ENCODE data around the gene CYSTM1.

The CYSTM1 gene

DNA sequence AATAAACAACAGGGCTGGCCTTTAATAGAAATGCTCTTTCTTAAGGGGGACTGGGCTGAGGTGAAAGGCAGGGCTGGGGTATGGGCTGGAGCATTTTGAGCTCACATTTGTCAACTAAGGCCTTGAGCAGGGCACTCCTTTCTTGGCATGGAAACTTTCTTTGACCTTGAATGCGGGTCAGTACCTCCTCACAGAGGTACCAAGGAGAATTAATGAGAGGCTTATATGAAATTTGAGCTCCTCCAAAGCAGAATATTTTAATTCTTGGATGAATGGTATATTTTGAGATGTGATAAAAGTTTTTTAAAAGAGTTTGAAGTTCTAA lies 3.1 kb downstream of the CYSTM1 start:
- no peak for DNase-seq (ENCODE audit: low read depth)

GRCh38 chr5:140178482-140179116 lies 3.6 kb downstream of the CYSTM1 start:
- TF ChIP-seq, protein P1, sequence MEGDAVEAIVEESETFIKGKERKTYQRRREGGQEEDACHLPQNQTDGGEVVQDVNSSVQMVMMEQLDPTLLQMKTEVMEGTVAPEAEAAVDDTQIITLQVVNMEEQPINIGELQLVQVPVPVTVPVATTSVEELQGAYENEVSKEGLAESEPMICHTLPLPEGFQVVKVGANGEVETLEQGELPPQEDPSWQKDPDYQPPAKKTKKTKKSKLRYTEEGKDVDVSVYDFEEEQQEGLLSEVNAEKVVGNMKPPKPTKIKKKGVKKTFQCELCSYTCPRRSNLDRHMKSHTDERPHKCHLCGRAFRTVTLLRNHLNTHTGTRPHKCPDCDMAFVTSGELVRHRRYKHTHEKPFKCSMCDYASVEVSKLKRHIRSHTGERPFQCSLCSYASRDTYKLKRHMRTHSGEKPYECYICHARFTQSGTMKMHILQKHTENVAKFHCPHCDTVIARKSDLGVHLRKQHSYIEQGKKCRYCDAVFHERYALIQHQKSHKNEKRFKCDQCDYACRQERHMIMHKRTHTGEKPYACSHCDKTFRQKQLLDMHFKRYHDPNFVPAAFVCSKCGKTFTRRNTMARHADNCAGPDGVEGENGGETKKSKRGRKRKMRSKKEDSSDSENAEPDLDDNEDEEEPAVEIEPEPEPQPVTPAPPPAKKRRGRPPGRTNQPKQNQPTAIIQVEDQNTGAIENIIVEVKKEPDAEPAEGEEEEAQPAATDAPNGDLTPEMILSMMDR (IDR thresholded peaks at IDR 0.05; ENCODE audit: insufficient read depth, low read depth, low read length, missing control alignments) = no peak
- no peak overlapping the region for H3K4me3 ChIP-seq (ENCODE audit: low read depth, low read length)
- DNase-seq (ENCODE audit: low read depth) = no peak

More for the DNA sequence above, 3.1 kb downstream of the CYSTM1 start:
- no peak overlapping the region for H3K4me3 ChIP-seq (ENCODE audit: low read depth, low read length)
- TF ChIP-seq, protein P1 (IDR thresholded peaks at IDR 0.05; ENCODE audit: insufficient read depth, low read depth, low read length, missing control alignments) = no peak

DNA sequence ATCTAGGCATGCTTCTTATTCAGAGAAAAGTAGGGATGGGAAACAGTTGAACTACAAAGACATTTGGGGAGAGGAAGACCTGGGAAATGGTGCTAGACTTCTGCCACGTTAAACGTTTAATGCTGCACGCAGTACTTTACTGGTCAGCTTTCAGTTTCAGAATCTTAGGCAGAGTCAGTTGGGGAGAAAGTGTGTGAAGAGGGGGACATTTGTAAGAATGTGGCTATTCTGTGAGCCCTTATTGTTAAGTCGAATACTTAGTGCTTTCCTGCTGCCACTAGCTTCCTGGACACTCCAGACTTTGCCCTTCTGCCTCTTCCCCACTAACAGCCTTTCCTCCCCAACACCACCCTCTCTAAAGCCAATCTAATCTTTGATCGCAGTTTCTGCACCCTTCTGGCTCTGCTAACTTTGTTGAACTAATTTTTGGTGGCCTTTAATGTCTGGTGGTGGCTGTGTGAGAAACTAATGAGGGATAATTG lies 6.1 kb downstream of the CYSTM1 start:
- H3K4me3 ChIP-seq (ENCODE audit: low read depth, low read length) = no peak overlapping the region
- TF ChIP-seq, protein P1 (IDR thresholded peaks at IDR 0.05; ENCODE audit: insufficient read depth, low read depth, low read length, missing control alignments) = no peak
- no peak for DNase-seq (ENCODE audit: low read depth)

GRCh38 chr5:140181525-140181924 lies 6.5 kb downstream of the CYSTM1 start:
- TF ChIP-seq, protein P1 (IDR thresholded peaks at IDR 0.05; ENCODE audit: insufficient read depth, low read depth, low read length, missing control alignments) = no peak
- no peak overlapping the region for H3K4me3 ChIP-seq (ENCODE audit: low read depth, low read length)
- no peak for DNase-seq (ENCODE audit: low read depth)

- no peak for DNase-seq (ENCODE audit: low read depth)
- no peak overlapping the region for H3K4me3 ChIP-seq (ENCODE audit: low read depth, low read length)
- TF ChIP-seq, protein P1 (IDR thresholded peaks at IDR 0.05; ENCODE audit: insufficient read depth, low read depth, low read length, missing control alignments) = no peak
These were observed 7.2 kb downstream of the CYSTM1 start for GRCh38 chr5:140182075-140182711.

GRCh38 chr5:140182803-140183367 lies 7.9 kb downstream of the CYSTM1 start:
- TF ChIP-seq, protein P1 (IDR thresholded peaks at IDR 0.05; ENCODE audit: insufficient read depth, low read depth, low read length, missing control alignments) = no peak
- no peak for DNase-seq (ENCODE audit: low read depth)
- no peak overlapping the region for H3K4me3 ChIP-seq (ENCODE audit: low read depth, low read length)

Measured in GM12865 (cell line).